HEK293 (cell line): ENCODE measurements around the gene UBA7.

ENCODE experiments used
- GFI1B ChIP-seq: fragments of 450-650 bp; formaldehyde crosslinking; IDR thresholded peaks from 2 replicates; pipeline ENCODE4 v1.5.1; 2016; ENCODE audit warnings: missing biosample characterization, missing genetic modification characterization
- IKZF3 ChIP-seq: fragments of 450-650 bp; IDR thresholded peaks from 2 replicates; pipeline ENCODE4 v1.5.0; 2018; ENCODE audit warnings: missing biosample characterization, mild to moderate bottlenecking, missing genetic modification characterization, moderate library complexity
- KLF1 ChIP-seq: fragments of 450-650 bp; formaldehyde crosslinking; IDR thresholded peaks from 2 replicates; pipeline ENCODE4 v1.5.1; 2016; ENCODE audit warnings: missing biosample characterization, missing genetic modification characterization
- KLF9 ChIP-seq: fragments of 450-650 bp; formaldehyde crosslinking; IDR thresholded peaks from 2 replicates; pipeline ENCODE4 v1.5.1; 2016; ENCODE audit warnings: missing biosample characterization, missing genetic modification characterization, low read depth
- SP2 ChIP-seq: fragments of 450-650 bp; formaldehyde crosslinking; IDR thresholded peaks from 2 replicates; pipeline ENCODE4 v1.5.1; 2016; ENCODE audit warnings: missing biosample characterization, missing genetic modification characterization
- SP7 ChIP-seq: fragments of 450-650 bp; formaldehyde crosslinking; IDR thresholded peaks from 2 replicates; pipeline ENCODE4 v1.5.1; 2016; ENCODE audit warnings: missing biosample characterization, missing genetic modification characterization
- ZBTB6 ChIP-seq: fragments of 450-650 bp; formaldehyde crosslinking; IDR thresholded peaks from 2 replicates; pipeline ENCODE4 v1.5.1; 2017; ENCODE audit warnings: missing biosample characterization, missing genetic modification characterization
- ZFHX2 ChIP-seq: fragments of 450-650 bp; formaldehyde crosslinking; conservative IDR thresholded peaks from 2 replicates; pipeline ENCODE4 v1.5.1; 2016; ENCODE audit warnings: missing biosample characterization, missing genetic modification characterization
- ZNF112 ChIP-seq: fragments of 450-650 bp; formaldehyde crosslinking; IDR thresholded peaks from 2 replicates; pipeline ENCODE4 v1.5.0; 2017; ENCODE audit warnings: missing biosample characterization, missing genetic modification characterization
- ZNF114 ChIP-seq: fragments of 450-650 bp; formaldehyde crosslinking; IDR thresholded peaks from 2 replicates; pipeline ENCODE4 v1.5.0; 2017; ENCODE audit warnings: missing biosample characterization, missing genetic modification characterization
- ZNF155 ChIP-seq: fragments of 450-650 bp; formaldehyde crosslinking; IDR thresholded peaks from 2 replicates; pipeline ENCODE4 v1.5.1; 2016; ENCODE audit warnings: missing biosample characterization, missing genetic modification characterization
- ZNF16 ChIP-seq: fragments of 450-650 bp; formaldehyde crosslinking; IDR thresholded peaks from 2 replicates; pipeline ENCODE4 v1.5.1; 2016; ENCODE audit warnings: low read depth, missing biosample characterization, missing genetic modification characterization
- ZNF2 ChIP-seq: fragments of 450-650 bp; formaldehyde crosslinking; IDR thresholded peaks from 2 replicates; pipeline ENCODE4 v1.5.1; 2016; ENCODE audit warnings: missing biosample characterization, missing genetic modification characterization
- ZNF280D ChIP-seq: fragments of 450-650 bp; formaldehyde crosslinking; IDR thresholded peaks from 2 replicates; pipeline ENCODE4 v1.5.1; 2016; ENCODE audit warnings: missing biosample characterization, missing genetic modification characterization
- ZNF311 ChIP-seq: fragments of 450-650 bp; formaldehyde crosslinking; IDR thresholded peaks from 2 replicates; pipeline ENCODE4 v1.5.1; 2017; ENCODE audit warnings: missing biosample characterization, missing genetic modification characterization, borderline replicate concordance
- ZNF335 ChIP-seq: fragments of 450-650 bp; formaldehyde crosslinking; conservative IDR thresholded peaks from 2 replicates; pipeline ENCODE4 v1.5.1; 2016; ENCODE audit warnings: missing biosample characterization, missing genetic modification characterization
- ZNF341 ChIP-seq: fragments of 450-650 bp; formaldehyde crosslinking; IDR thresholded peaks from 2 replicates; pipeline ENCODE4; 2016; ENCODE audit warnings: low read depth, missing biosample characterization, missing genetic modification characterization
- ZNF350 ChIP-seq: fragments of 450-650 bp; formaldehyde crosslinking; IDR thresholded peaks from 2 replicates; pipeline ENCODE4 v1.5.0; 2017; ENCODE audit warnings: missing biosample characterization, mild to moderate bottlenecking, missing genetic modification characterization
- ZNF398 ChIP-seq: fragments of 450-650 bp; formaldehyde crosslinking; IDR thresholded peaks from 2 replicates; pipeline ENCODE4 v1.5.1; 2017; ENCODE audit warnings: missing biosample characterization, missing genetic modification characterization
- ZNF404 ChIP-seq: fragments of 450-650 bp; formaldehyde crosslinking; IDR thresholded peaks from 2 replicates; pipeline ENCODE4 v1.5.1; 2017; ENCODE audit warnings: missing biosample characterization, missing genetic modification characterization
- ZNF416 ChIP-seq: fragments of 450-650 bp; formaldehyde crosslinking; IDR thresholded peaks from 2 replicates; pipeline ENCODE4 v1.5.1; 2016; ENCODE audit warnings: missing biosample characterization, missing genetic modification characterization
- ZNF544 ChIP-seq: fragments of 450-650 bp; formaldehyde crosslinking; IDR thresholded peaks from 2 replicates; pipeline ENCODE4 v1.5.0; 2017; ENCODE audit warnings: missing biosample characterization, missing genetic modification characterization
- ZNF660 ChIP-seq: fragments of 450-650 bp; IDR thresholded peaks from 2 replicates; pipeline ENCODE4 v1.5.1; 2018; ENCODE audit warnings: missing biosample characterization, mild to moderate bottlenecking, missing genetic modification characterization
- ZNF768 ChIP-seq: fragments of 450-650 bp; formaldehyde crosslinking; IDR thresholded peaks from 2 replicates; pipeline ENCODE4 v1.5.1; 2018; ENCODE audit warnings: missing biosample characterization, mild to moderate bottlenecking, missing genetic modification characterization
- ZNF777 ChIP-seq: fragments of 450-650 bp; formaldehyde crosslinking; IDR thresholded peaks from 2 replicates; pipeline ENCODE4 v1.5.1; 2017; ENCODE audit warnings: missing biosample characterization, missing genetic modification characterization, borderline replicate concordance
- ZNF785 ChIP-seq: fragments of 450-650 bp; formaldehyde crosslinking; IDR thresholded peaks from 2 replicates; pipeline ENCODE4 v1.5.1; 2016; ENCODE audit warnings: missing biosample characterization, missing genetic modification characterization
- ZSCAN30 ChIP-seq: fragments of 450-650 bp; IDR thresholded peaks from 2 replicates; pipeline ENCODE4 v1.5.1; 2018; ENCODE audit warnings: missing biosample characterization, mild to moderate bottlenecking, missing genetic modification characterization, moderate library complexity
- TF ChIP-seq, protein P1 (sequence below): fragments of 450-650 bp; formaldehyde crosslinking; IDR thresholded peaks from 2 replicates; pipeline ENCODE4 v1.5.1; 2016; ENCODE audit warnings: missing biosample characterization, missing genetic modification characterization
- TF ChIP-seq, protein P2 (sequence below): fragments of 450-650 bp; formaldehyde crosslinking; IDR thresholded peaks from 2 replicates; pipeline ENCODE4 v1.5.1; 2016; ENCODE audit warnings: missing biosample characterization, missing genetic modification characterization

UBA7 gene

GRCh38 chr3:49803465-49804140 lies 10.2 kb downstream of the UBA7 start (continued):
- TF ChIP-seq, protein P1, sequence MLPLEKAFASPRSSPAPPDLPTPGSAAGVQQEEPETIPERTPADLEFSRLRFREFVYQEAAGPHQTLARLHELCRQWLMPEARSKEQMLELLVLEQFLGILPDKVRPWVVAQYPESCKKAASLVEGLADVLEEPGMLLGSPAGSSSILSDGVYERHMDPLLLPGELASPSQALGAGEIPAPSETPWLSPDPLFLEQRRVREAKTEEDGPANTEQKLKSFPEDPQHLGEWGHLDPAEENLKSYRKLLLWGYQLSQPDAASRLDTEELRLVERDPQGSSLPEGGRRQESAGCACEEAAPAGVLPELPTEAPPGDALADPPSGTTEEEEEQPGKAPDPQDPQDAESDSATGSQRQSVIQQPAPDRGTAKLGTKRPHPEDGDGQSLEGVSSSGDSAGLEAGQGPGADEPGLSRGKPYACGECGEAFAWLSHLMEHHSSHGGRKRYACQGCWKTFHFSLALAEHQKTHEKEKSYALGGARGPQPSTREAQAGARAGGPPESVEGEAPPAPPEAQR: no peak
- TF ChIP-seq, protein P2, sequence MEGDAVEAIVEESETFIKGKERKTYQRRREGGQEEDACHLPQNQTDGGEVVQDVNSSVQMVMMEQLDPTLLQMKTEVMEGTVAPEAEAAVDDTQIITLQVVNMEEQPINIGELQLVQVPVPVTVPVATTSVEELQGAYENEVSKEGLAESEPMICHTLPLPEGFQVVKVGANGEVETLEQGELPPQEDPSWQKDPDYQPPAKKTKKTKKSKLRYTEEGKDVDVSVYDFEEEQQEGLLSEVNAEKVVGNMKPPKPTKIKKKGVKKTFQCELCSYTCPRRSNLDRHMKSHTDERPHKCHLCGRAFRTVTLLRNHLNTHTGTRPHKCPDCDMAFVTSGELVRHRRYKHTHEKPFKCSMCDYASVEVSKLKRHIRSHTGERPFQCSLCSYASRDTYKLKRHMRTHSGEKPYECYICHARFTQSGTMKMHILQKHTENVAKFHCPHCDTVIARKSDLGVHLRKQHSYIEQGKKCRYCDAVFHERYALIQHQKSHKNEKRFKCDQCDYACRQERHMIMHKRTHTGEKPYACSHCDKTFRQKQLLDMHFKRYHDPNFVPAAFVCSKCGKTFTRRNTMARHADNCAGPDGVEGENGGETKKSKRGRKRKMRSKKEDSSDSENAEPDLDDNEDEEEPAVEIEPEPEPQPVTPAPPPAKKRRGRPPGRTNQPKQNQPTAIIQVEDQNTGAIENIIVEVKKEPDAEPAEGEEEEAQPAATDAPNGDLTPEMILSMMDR: 0 out of 2 replicates have a peak, but pooled peaks have one; percentile 15
- no peak for TF ChIP-seq ZNF280D (tag by site-specific recombination)
- TF ChIP-seq ZNF404 (tag by site-specific recombination): no peak
- TF ChIP-seq KLF1: peak; percentile 85
- peak; percentile 24; the same call in 1 of the 2 replicates for TF ChIP-seq ZFHX2
- TF ChIP-seq SP7 (tag by site-specific recombination): peak; percentile 9; the same call in 1 of the 2 replicates
- TF ChIP-seq IKZF3 (tag by site-specific recombination): no peak
- TF ChIP-seq ZNF155 (tag by site-specific recombination): no peak
- TF ChIP-seq ZNF16 (tag by site-specific recombination): no peak
- no peak for TF ChIP-seq ZNF114 (tag by site-specific recombination)
- no peak for TF ChIP-seq ZNF768 (tag by site-specific recombination)
- TF ChIP-seq ZNF311 (tag by site-specific recombination): no peak
- no peak for TF ChIP-seq ZNF112 (tag by site-specific recombination)
- TF ChIP-seq ZSCAN30 (tag by site-specific recombination): no peak
- peak; percentile 86 for TF ChIP-seq ZNF335 (tag by site-specific recombination)
- TF ChIP-seq KLF9 (tag by site-specific recombination): peak; percentile 22; the same call in 1 of the 2 replicates
- no peak for TF ChIP-seq ZNF785 (tag by site-specific recombination)
- TF ChIP-seq ZNF341 (tag by site-specific recombination): peak; percentile 86
- TF ChIP-seq ZNF660 (tag by site-specific recombination): no peak
- TF ChIP-seq ZNF416: no peak
- TF ChIP-seq ZNF398 (tag by site-specific recombination): peak; percentile 72
- no peak for TF ChIP-seq GFI1B (tag by site-specific recombination)
- TF ChIP-seq ZBTB6 (tag by site-specific recombination): peak; percentile 64; the same call in 1 of the 2 replicates
- no peak for TF ChIP-seq ZNF2 (tag by site-specific recombination)
- no peak for TF ChIP-seq ZNF544 (tag by site-specific recombination)
- no peak for TF ChIP-seq ZNF350 (tag by site-specific recombination)
- TF ChIP-seq ZNF777 (tag by site-specific recombination): peak; percentile 64; the same call in 1 of the 2 replicates
- peak; percentile 46 for TF ChIP-seq SP2 (tag by site-specific recombination)
